AG09309 (cell line): Measurements from ENCODE around the gene TMEM161B.

ENCODE experiments used
- DNase-seq: peaks from one replicate; pipeline ENCODE4 v3.0.0-alpha.2; 2010; ENCODE audit warnings: low read depth
- H3K4me3 ChIP-seq: 2 replicates; pipeline ENCODE4 v1.5.1; 2011; ENCODE audit warnings: mild to moderate bottlenecking, low read depth, low read length, moderate library complexity; ENCODE audit not compliant: control insufficient read depth
- TF ChIP-seq, protein P1 (sequence below): IDR thresholded peaks from 2 replicates; pipeline ENCODE4 v1.5.1; 2011; ENCODE audit warnings: mild to moderate bottlenecking, low read depth, low read length, inconsistent platforms; ENCODE audit not compliant: insufficient read depth, control insufficient read depth; ENCODE audit errors: missing control alignments

Gene TMEM161B

DNA sequence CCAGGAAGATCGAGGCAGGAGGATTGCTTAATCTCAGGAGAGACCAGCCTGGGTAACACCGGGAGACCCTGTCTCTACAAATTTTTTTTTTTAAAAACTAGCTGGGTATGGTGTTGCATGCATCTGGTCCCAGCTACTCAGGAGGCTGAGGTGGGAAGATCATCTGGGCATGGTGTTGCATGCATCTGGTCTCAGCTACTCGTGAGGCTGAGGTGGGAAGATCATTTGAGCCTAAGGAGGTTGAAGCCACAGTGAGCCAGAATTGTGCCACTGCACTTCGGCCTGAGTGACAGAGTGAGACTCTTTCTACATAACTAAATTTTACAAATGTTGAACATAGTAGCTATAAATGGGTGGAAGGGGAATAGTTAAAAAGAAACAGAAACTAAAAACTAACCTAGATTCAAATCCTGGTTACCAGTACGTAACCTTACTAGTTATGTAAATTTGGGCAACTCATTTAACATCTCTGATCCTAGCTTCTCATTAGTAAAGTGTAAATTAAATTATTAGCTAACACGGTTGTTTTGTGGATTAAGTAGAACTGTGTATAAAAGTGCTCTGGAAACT is 41.7 kb downstream of the TMEM161B start:
- TF ChIP-seq, protein P1, sequence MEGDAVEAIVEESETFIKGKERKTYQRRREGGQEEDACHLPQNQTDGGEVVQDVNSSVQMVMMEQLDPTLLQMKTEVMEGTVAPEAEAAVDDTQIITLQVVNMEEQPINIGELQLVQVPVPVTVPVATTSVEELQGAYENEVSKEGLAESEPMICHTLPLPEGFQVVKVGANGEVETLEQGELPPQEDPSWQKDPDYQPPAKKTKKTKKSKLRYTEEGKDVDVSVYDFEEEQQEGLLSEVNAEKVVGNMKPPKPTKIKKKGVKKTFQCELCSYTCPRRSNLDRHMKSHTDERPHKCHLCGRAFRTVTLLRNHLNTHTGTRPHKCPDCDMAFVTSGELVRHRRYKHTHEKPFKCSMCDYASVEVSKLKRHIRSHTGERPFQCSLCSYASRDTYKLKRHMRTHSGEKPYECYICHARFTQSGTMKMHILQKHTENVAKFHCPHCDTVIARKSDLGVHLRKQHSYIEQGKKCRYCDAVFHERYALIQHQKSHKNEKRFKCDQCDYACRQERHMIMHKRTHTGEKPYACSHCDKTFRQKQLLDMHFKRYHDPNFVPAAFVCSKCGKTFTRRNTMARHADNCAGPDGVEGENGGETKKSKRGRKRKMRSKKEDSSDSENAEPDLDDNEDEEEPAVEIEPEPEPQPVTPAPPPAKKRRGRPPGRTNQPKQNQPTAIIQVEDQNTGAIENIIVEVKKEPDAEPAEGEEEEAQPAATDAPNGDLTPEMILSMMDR, result no peak
- H3K4me3 ChIP-seq, result no peak overlapping the region
- DNase-seq, result no peak

DNA sequence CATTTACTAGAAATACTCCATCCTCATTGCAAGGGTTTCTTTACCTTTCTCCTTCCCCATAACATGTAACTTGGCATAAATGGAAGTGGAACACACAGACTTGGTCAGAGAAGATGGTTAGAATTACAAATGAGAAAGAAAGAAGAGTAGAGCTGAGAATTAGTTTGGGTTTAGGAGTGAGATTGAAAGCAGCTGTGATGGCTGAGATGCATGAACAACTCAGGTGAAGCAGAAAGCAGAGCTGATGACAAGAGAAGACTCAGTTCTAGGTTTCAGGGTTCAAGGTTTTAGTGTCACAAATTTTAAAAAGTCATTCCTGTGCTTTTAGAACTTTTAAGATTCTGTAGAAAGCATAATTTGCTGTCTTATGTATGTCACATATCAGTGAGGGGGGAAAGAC is 54.0 kb downstream of the TMEM161B start:
- no peak overlapping the region for H3K4me3 ChIP-seq
- TF ChIP-seq, protein P1, result no peak
- no peak for DNase-seq

DNA sequence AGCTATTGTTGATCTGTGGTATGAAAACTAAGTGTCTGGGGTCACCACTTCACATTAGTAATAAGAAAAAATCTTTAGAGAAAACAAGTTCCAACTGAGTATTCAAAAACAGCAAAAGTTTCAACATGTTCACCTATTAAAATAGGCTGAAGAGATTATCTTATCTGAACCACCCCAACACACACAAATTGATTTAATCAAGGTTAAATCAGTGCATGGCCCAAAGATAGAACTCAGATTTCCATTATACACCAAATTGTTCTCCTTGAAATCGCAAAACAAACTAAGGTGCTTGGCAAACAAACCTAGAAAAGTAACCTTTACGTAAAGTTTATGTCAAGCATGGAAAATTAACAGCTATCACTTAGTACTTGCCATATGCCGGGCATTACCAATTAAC is 61.1 kb downstream of the TMEM161B start:
- H3K4me3 ChIP-seq, result no peak overlapping the region
- no peak for DNase-seq
- TF ChIP-seq, protein P1, result no peak

DNA sequence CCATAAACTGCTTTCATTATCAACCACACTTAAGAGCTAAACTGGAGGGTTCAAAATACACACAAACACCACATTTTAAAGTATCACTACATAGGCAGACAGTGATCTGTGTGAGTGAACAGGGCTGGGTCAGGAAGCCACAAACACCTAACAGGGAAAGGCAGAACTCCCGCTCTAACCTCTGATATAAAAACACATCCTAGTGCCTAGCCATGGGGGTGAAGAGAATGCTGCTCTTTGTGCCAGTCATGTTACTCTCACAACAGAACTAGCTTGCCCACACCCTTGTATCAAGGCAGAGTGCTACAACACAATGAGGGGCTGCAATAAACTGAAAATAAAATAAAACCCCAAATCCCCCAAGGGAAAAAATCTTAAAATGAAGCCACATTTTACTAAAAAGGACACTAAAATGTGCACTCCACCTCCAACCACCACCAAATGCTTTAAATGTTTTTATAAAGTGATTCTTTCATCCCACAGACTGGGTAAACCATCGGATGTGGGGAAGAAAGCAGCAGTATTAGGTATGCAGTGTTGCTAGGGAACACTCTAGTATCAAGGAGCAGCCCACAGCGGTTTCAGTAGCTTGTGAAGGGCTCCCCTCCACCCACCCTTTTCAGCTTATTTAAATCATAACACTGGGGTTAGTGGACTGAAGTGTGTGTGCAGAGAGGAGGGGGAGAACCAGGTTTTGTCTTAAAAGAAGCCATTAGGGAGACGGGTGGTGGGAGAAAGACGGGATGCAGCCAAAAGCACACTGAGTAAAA is 64.5 kb downstream of the TMEM161B start:
- DNase-seq, result no peak
- TF ChIP-seq, protein P1, result no peak

DNA sequence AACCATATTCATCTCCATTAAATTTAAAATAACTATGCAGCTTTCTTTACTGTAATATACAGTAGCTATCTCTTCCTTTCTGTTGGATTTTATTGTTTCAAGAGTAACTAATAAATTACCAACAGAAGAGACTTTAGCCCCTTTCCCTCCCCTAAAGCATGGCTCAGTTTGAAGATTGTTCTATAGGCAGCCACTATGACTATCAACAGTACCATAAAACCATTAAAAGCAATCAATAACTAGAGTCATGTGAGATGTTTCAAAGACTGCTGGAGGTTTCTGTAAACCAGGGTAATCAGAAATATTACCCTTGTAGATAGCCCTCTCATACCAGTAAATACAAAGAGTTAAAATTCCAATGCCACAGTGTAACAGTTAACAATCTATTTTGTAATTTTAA is 73.0 kb downstream of the TMEM161B start:
- DNase-seq, result no peak
- TF ChIP-seq, protein P1, result no peak
- H3K4me3 ChIP-seq, result no peak overlapping the region

More for the DNA sequence above, 64.5 kb downstream of the TMEM161B start:
- H3K4me3 ChIP-seq, result no peak overlapping the region

DNA sequence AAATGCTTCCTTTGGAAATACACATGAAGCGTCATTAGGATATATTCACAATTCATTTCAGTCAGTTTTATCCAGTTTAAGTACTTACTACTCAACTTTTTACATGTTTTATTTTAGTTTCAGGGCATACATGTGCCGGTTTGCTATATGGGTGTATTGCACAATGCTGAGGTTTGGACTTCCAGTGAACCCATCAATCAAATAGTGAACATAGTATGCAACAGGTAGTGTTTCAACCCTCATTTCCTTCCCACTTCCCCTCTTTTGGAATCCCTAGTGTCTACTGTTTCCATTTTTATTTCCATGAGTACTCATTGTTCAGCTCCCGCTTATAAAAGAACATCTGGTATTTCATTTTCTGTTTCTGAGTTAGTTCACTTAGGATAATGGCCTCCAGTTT is 74.7 kb downstream of the TMEM161B start:
- TF ChIP-seq, protein P1, result no peak
- no peak for DNase-seq
- no peak overlapping the region for H3K4me3 ChIP-seq
